Measurements from ENCODE around the gene HTATSF1.

The HTATSF1 gene, protein sequence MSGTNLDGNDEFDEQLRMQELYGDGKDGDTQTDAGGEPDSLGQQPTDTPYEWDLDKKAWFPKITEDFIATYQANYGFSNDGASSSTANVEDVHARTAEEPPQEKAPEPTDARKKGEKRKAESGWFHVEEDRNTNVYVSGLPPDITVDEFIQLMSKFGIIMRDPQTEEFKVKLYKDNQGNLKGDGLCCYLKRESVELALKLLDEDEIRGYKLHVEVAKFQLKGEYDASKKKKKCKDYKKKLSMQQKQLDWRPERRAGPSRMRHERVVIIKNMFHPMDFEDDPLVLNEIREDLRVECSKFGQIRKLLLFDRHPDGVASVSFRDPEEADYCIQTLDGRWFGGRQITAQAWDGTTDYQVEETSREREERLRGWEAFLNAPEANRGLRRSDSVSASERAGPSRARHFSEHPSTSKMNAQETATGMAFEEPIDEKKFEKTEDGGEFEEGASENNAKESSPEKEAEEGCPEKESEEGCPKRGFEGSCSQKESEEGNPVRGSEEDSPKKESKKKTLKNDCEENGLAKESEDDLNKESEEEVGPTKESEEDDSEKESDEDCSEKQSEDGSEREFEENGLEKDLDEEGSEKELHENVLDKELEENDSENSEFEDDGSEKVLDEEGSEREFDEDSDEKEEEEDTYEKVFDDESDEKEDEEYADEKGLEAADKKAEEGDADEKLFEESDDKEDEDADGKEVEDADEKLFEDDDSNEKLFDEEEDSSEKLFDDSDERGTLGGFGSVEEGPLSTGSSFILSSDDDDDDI

DNA sequence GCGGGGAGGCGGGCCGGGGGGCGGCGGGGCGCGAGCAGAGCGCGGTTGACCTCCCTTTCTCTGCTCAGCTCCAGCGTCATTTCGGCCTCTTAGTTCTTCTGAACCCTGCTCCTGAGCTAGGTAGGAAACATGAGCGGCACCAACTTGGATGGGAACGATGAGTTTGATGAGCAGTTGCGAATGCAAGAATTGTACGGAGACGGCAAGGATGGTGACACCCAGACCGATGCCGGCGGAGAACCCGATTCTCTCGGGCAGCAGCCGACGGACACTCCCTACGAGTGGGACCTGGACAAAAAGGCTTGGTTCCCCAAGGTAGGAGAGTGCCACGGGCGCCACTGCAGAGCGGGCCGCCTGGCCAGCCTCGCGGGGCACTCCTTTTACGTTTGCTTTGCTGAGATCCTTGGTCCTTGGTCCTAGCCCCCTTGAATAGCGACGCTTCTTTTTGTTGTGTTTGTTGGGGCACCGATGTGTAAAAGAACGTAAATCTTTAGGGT, at the start of gene HTATSF1:
HTATSF1 (plus strand) TSS at position 37 of the 497 bp plus-strand sequence; CDS start at position 130, 93 bp downstream.
- DNase-seq: no peak

DNA sequence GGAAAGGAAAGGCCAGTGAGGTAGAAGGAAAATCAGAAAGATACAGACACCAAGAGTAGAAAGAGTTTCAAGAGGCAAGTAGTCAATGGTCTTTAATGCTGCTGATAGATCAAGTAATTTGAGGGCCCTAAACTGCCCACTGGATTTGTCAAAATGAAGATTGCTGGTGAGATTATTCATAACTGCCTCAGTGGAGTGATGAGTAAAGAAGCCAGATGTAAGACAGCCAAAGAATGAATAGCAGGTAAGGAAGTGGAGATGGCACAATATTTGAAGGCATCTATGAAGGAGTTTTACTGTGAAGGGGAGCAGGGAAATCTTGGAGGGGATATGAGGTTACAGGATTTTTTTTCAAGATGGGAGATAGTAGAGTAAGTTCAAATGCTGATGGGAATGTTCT, 49.4 kb upstream of the HTATSF1 start:
- DNase-seq: no peak

DNA sequence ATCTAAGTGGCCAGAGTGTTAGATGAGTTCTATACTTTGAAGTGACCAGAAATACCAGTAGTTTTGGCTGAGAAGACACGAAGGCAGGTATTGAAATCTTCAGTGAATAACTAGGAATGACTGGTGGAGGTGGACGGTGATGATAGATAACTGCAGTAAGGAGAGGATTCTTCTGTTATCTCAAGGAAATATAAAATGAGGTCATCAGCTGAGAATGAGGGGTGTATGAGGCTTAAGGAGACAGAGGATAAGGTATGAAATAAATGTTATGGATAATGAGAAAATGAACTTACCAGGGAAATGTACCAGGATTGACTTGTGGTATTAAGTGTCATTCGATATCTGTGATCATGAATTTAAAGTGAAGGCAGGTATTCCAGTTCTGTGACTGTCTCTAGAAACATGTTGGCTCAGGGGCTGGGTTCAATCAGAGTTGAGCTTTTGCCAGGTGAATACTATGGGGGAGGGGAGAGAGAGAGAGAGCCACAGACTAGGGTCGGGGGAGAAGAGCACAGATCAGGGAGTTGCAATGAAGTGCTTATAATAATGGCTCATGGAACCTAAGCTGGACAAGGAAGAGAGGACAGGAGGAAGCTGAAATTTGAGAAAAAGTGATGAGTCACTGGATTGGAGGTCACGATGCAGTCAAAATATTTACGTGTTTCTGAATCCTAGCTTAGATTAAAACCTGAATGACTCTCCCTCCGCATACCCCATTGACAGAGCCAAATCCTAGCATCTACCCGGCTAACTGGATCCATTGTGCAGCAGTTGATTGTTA, 47.2 kb upstream of the HTATSF1 start:
- no peak for DNase-seq

DNA sequence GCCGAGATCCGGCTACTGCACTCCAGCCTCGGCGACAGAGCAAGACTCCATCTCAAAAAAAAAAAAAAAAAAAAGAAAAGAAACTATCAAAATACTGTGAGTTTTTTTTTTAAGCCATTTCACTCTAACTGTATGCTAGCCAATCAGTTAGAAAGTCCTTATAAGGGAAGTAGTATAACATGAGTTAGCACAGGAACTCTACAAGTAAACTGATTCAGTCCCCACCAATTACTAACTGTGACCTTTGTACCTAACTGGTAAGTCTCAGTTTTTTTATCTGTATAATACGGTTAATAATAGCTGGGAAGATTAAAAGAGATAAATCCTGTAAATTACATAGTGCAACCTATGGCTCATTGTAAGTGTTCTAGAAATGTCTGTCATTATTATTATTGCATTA, 44.8 kb upstream of the HTATSF1 start:
- DNase-seq: no peak

DNA sequence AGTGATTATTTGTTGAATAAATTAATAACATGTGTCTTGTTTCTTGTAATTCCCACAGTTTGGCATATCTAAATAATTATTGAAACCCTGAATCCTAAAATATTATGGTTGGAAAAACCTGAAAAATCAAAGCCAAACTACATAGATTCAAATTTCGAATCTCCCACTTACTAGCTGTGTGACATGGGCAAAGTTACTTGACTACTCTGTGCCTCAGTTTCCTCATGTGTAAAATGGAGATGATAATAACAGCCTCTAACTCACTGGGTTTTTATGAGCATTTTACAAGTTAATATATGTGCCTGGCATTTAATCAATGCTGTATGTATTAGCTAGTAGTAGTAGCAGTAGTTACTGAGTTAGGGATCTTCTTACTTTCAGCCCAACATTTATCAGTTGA, 44.3 kb upstream of the HTATSF1 start:
- DNase-seq: no peak

DNA sequence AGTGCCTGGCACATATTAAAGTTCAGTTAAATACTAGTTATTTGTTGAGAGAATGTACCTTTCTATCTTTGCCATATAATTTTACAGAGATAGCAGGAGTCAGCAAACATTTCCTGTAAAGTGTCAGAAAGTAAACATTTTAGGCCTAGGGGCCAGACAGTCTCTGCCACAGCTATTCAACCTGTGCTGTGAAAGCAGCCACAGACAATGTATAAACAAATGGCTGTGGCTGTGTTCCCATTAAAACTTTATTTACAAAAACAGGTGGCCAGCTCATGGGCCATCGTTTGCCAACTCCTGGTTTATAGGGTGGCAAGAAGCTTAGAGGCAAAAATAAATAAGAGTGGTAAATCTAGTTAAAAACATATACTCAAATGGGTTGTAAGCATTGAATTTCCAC, 43.6 kb upstream of the HTATSF1 start:
- no peak for DNase-seq

DNA sequence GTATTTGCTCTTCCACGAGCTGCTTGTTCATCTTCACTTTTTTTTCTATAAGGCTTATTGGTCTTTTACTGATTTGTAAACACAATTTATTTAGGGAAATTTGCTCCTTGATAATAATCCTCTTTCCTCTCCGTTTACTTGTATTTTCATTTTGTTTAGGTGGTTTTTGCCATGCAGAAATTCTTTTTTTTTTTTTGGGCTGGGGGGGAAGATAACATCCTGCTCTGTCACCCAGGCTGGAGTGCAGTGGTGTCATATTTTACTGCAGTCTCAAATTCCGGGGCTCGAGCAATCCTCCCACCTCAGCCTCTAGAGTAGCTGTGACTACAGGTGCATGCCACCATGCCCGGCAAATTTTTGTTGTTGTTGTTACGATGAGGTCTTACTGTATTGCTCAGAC, 41.3 kb upstream of the HTATSF1 start:
- no peak for DNase-seq

DNA sequence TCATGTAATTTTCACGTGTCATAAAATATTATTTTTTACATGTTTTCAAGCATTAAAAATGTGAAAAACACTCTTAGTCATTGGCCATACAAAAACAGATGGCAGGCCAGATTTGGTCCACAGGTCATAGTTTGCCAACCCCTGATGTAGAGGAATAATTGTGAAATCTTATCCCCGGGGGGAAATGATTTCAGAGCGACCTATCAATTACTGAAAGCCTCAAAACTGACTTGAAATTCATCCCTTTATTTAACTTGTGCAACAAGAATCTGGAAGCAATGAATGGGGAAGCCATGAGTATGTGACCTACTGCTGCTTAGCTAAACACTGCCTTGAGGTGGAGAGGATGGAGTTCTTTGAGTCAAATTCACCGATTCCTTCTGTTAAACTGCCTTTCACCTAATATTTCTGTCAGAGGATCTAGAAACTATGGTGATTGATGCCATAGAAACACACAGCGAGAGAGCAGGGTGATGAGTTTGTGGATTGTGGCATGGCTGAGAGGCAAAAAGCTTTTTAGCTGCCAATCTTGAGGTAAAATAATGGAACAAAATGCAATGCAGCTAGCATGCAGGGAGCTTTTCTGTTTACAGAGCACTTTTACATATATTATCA, 40.0 kb upstream of the HTATSF1 start:
- DNase-seq: peak; percentile 6 to 24

DNA sequence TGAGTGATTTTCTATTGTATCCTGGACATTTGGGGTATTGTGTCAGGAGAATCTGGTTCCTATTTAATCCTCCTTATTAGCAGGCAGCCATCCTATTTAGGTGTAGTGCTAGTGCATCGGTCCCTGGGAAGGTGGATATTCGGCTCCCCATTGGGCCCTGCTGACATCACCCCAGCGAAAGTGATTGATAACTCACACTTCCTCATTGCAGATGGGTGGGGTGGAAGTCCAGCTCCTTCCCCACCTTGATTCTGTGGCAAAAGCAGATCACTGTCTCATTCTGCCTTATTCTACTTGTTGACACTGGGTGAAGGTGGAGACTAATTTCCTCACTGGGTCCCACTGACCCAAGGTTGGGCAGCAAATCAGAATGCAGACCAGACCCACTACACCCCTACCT, 32.8 kb upstream of the HTATSF1 start:
- DNase-seq: no peak

DNA sequence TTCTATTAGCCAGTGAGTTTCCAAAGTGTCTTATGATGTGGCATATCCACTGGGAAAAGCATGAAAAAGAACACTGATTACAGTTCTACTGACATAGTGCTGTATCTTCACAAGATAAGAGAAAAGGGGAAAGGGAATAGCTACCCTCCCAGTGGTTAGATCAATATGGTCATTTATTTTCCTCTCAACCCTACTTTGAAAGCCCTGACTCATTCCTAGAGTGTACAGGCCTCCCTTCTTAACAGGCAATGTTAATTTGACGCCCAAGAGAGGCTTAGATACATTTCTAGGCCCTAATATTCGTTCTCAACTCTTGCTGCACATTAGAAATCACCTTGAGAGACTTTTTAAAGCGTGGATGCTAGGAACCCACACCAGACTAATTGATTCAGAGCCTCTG, 30.1 kb upstream of the HTATSF1 start:
- no peak for DNase-seq

DNA sequence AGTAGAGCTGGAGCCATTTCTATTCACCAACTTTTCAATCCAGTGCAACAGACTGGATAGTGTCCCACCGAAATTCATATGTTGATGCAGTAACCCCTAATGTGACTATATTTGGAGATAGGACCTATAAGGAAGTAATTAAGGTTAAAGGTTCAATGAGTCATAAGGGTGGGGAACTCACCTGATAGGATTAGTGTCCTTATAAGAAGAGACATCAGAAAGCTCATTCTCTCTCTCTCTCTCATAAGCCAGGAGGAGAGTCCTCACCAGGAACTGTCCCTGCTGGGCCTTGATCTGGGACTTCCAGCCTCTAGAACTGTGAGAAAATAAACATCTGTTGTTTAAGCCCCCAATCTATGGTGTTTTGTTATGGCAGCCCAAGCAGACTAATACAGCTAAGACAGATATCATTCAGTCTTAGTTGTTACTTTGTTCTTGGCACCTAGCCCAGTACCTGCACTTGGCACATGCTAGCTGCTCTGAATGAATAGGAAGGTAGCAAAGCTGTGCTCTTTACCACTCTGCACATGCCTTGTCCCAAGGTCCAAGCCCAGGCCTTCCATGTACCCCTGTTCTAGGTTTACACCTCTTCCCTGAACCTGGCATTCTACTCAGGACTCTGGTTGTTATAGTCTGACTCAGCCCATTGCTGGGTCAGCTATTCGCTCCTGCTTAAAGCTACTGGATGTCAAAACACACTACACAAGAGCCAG, 28.8 kb upstream of the HTATSF1 start:
- DNase-seq: peak in 1 of 2 experiments; percentile 13

DNA sequence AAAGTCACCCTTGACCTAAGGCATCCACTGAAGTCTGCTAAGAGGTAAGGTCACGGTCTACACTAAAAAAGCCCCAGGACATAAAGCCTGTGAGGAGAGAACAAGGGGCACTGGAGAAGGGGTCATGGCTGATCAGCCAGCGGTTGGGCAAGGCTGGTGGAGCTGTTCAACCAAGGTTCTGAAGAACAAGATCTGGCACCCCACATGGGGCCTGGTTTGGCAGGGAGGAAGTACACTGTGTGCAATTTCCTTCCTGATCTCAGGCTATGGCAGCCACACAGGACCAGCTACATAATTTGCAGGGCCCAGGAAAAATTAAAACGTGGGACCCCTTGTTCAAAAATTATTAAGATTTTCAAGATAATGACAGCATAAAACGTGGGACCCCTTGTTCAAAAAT, 23.7 kb upstream of the HTATSF1 start:
- no peak for DNase-seq

DNA sequence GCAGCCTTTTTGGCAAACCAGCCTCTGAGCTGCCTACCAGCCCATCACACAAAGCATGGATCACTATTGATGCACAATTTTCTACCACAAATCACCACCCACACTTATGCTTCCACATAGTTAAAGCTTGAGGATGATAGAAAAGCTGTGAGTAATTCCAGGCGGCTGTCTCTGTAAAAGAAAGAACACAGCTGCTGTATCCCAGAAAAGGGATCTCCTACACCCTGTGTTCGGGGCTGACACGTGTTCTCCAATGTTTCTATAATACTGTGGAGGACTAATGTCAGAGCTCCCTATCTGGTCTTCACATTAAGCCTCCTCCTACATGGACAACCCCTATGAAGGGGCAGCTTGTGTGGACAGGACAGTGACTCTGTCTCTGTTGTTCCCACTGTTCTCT, 22.2 kb upstream of the HTATSF1 start:
- no peak for DNase-seq

DNA sequence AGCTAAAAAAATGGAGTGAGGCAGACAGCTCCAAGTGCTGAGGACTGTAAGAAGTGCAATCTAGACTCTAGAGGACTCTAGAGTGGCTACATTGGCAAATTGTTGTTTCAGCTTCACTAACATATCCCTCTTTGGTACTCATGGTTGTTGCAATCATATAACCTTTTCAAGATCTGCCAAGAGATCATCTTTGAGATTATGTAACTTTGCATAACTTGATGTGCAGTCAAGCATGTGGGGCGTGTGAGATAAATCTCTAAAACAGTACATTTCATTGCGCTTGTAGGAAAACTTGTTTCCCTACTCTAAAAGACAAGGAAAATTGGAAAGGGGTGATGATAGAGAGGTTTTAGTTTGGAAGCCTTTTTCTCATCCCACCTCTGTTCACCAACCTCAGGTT, 20.9 kb upstream of the HTATSF1 start:
- no peak for DNase-seq

DNA sequence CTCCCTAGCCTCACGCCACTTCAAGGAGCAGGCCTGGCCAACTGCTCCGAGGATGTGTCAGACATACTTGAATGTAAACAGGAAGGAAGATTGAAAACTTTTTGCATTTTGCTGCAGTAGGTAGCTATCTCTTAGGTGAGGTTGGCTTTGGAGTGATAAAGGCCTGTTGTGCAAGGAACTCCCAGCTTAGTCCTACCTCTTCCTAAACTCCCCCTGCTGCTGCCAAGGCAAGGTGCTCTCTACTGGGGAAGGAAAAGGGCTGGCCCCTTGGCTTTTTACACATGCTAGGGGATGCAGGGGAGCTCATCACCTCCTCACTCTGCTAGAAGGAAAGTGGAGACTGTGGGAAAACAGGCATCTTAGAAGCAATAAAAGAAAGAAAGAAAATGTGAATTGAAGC, 20.4 kb upstream of the HTATSF1 start:
- peak in 1 of 2 experiments; percentile 6 for DNase-seq

DNA sequence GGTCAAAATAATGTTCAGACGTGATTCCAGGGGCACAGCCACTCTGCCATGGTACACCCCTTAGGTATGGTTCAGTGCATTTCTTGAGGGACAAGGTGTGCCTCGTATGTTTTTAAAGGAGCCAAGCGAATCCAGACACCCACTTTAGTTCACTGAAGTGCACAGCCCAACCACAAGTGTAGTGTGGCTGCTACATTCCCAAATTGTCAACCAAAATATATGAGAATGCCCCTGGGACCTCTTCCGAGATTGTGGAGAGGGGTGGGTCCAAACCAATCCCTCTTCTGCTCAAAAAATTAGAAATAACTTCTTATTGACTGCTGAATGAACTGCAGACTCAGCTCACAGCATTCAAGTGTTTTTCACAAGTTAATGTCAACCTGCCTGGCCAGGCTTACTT, 17.0 kb upstream of the HTATSF1 start:
- DNase-seq: no peak

DNA sequence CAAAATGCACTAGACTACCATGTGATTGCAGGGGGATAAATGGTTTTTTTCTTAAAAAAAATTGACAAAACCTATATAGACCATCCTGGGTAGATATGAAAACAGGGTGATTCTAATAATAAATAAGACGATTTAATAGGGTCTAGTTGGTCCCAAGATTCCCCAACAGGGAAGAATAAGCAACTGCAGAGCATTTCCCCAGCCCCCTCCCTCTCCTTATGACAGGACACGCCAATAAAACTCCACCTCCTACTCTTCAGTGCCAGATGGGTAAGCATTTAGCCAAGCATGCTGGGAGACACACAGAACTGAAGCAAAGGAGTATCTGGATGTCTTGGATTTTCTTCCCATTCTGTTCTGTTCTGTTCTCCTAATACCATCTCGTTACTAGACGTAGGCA, 9.7 kb upstream of the HTATSF1 start, which contains the start of gene BRS3:
BRS3 (plus strand) TSS at position 301 of the 400 bp plus-strand sequence. CDS start 168 bp downstream, outside the sequence.
- DNase-seq: no peak

DNA sequence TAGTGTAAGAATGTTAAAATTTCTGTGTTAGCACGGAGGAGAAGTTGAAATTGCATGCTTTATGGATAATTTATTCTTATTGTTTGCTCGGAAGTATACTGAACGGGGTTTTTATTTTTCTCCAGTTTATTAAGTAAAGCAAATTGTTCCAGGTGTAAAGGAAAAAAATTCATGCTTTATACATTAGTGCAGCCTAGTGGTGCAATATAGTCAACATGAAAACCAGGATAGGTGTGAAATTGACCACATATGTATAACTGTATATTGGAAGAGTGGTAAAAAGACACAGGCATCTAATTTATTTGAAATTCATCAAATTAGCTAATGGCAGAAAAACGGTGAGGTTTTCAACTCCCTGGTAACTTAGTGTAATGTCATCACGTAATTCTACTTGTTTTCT, 8.7 kb upstream of the HTATSF1 start:
- DNase-seq: no peak

DNA sequence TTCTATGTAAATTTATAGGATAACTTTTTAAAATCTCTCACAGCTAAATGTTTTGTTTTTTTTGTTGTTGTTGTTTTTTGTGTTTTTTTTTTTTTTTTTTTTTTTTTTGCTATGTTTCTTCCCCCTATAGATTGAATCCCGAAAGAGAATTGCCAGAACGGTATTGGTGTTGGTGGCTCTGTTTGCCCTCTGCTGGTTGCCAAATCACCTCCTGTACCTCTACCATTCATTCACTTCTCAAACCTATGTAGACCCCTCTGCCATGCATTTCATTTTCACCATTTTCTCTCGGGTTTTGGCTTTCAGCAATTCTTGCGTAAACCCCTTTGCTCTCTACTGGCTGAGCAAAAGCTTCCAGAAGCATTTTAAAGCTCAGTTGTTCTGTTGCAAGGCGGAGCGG, 5.6 kb upstream of the HTATSF1 start:
- no peak for DNase-seq

DNA sequence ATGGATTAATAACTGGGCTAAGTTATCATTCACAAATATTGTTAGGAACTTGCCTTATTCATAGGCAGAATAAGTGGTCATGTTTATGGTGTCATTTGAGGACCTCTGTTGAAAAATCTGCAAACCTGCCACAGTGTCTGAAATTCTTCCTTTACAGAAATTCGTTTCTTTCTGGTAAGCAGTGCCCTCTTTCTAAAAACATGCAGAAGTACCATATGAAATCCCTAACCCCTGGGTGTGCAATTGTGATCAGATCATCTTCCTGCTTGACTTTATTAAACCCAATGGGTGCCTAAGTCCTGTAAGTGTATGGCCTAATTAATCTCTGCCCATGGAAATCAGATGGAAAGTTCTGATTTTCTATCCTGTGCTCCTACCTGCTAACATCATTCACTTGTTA, 4.4 kb upstream of the HTATSF1 start:
- no peak for DNase-seq

DNA sequence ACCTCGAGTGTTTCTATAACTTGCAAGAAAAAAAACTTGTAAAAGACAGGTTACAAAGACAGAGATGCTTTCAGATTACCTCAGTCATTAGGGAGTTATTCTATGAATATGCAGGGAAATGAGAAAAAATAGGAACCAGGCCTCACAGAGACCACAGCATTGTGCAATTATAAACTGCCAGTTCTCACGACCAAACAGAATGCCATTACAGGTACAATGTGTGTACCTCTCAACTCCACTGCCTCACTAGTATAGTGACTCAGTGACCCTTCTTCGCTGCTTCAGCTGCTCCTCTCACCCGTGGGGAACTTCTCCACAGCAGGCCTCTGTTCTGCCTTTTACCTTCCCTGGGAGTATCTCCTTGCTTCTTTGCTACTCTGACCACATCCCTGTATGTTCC, 2.3 kb upstream of the HTATSF1 start:
- DNase-seq: no peak

DNA sequence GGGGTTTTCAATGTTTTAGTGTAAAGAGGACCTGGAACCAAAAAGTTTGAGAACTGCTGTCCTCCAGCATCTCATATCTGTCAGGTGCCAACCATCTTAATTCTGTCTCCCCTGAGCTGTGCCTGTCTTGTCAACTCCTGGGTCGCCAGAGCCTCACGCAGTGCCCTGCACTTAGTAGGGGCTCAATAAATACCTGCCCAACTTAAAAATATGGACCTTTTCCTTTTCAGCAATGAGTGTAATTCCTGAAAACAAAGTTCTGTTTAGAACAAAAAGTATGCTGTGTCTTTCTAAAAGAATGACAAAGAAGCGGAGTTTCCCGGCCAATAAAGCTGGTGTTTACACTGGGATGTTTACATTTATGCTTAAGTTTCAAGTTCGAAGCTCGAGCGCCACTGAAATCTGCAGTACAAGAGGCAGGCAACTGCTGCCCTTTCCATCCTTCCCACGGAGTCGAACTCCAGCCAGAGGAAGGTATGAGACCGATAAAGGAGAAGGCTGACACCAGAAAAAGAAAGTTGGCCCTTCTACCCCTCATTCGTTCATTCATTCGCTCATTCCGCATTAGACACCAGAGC, 1.1 kb upstream of the HTATSF1 start:
- no peak for DNase-seq

All from NCI-H446 (cell line).